Measurements from ENCODE around the gene UBR2.

Gene UBR2

GRCh38 chr6:42618686-42619085, 54.9 kb downstream of the UBR2 start:
- peak; percentile 41 for DNase-seq (ENCODE audit: low read depth)
- TF ChIP-seq CTCF (conservative IDR thresholded peaks at IDR 0.05; ENCODE audit: low read depth, low read length): no peak
- no peak overlapping the region for H3K4me3 ChIP-seq (ENCODE audit: low read depth, low read length)

GRCh38 chr6:42619963-42620362, 56.1 kb downstream of the UBR2 start:
- no peak overlapping the region for H3K4me3 ChIP-seq (ENCODE audit: low read depth, low read length)
- DNase-seq (ENCODE audit: low read depth): no peak
- TF ChIP-seq CTCF (conservative IDR thresholded peaks at IDR 0.05; ENCODE audit: low read depth, low read length): no peak

- no peak overlapping the region for H3K4me3 ChIP-seq (ENCODE audit: low read depth, low read length)
- DNase-seq (ENCODE audit: low read depth): peak; percentile 26
- TF ChIP-seq CTCF (conservative IDR thresholded peaks at IDR 0.05; ENCODE audit: low read depth, low read length): no peak
These were observed 60.8 kb downstream of the UBR2 start for GRCh38 chr6:42624601-42625000.

- TF ChIP-seq CTCF (conservative IDR thresholded peaks at IDR 0.05; ENCODE audit: low read depth, low read length): no peak
- no peak for DNase-seq (ENCODE audit: low read depth)
- no peak overlapping the region for H3K4me3 ChIP-seq (ENCODE audit: low read depth, low read length)
These were observed 63.2 kb downstream of the UBR2 start for GRCh38 chr6:42627044-42627443.

- TF ChIP-seq CTCF (conservative IDR thresholded peaks at IDR 0.05; ENCODE audit: low read depth, low read length): no peak
- no peak for DNase-seq (ENCODE audit: low read depth)
- H3K4me3 ChIP-seq (ENCODE audit: low read depth, low read length): no peak overlapping the region
These were observed 63.8 kb downstream of the UBR2 start for GRCh38 chr6:42627674-42628073.

- TF ChIP-seq CTCF (conservative IDR thresholded peaks at IDR 0.05; ENCODE audit: low read depth, low read length): no peak
- DNase-seq (ENCODE audit: low read depth): no peak
- H3K4me3 ChIP-seq (ENCODE audit: low read depth, low read length): no peak overlapping the region
These were observed 64.8 kb downstream of the UBR2 start for GRCh38 chr6:42628604-42629003.

GRCh38 chr6:42629845-42630244, 66.0 kb downstream of the UBR2 start:
- TF ChIP-seq CTCF (conservative IDR thresholded peaks at IDR 0.05; ENCODE audit: low read depth, low read length): no peak
- peak; percentile 5 for DNase-seq (ENCODE audit: low read depth)
- H3K4me3 ChIP-seq (ENCODE audit: low read depth, low read length): no peak overlapping the region

Measured in choroid plexus epithelial cell (primary cell).